ENCODE measurements around the gene ENDOD1. TPM values are rescaled to one million over a fixed set of nuclear protein-coding genes. Genes with fewer than 3 reads are reported as not detected.

The ENDOD1 gene
- total and polyA plus RNA-seq, 5 donors from 2014 or later, result 9.1 to 14.6 (median 11.0) TPM

DNA sequence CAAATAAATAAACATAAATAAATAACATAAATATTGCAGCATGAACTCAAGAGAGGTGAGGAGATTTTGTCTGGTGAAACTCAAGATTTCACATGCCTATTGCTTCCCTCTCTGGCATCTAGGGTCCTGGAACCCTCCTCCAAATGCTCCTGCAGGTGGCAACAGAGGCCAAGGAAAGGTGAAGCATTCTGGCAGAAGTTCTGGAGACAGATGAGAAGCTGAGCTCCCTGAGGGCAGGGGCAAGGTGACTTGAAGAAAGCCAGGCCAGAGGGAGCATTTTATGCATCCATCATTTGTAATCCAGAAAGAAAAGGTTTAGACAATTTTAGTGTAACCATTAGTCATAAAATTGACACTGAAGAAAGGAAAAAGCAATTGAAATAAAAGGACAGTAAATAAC, 64.9 kb downstream of the ENDOD1 start:
- H3K27ac Mint-ChIP-seq, result peak overlapping the region; percentile 68 to 98 (median 91)
- peaks cover 38 to 73% (median 51%) of the 10 kb centered on the region in 4 donors for H3K4me1 Mint-ChIP-seq

DNA sequence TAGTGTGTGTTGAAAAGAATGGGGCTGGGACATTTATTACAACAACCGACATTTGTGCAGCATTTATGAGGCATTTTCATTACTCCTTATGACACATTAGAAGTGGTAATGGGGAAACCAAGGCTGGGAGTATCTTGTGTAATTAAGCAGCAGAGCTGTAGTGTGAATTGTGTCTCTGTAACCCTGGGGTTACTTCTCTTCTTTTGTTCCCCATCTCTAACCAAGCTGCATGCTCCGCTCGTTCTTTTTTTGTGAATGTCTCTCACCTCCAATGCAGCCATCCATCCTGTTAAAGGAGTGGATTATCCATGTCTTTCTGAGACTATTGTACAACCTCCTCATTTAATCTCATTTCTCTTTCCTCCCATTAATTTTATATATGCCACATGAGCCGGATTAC, 65.7 kb downstream of the ENDOD1 start:
- H3K9me3 ChIP-seq (ENCODE audit: control insufficient read depth in 2 of 2, low read length in 2 of 2), result no peaks in the 10 kb centered on the region
- H3K27me3 ChIP-seq (ENCODE audit: control insufficient read depth, insufficient read depth, low read length), result no peaks in the 10 kb centered on the region
- Mint-ChIP-seq H3K4me3 (peak overlapping the region in 2 of 4 donors; percentile 4 to 6), H3K36me3 (peaks cover 13% of the 10 kb centered on the region), H3K27ac (peak overlapping the region in 1 of 3 donors; percentile 31), H3K9me3 (no peaks in the 10 kb centered on the region), H3K27me3 (no peaks in the 10 kb centered on the region), H3K4me1 (peaks cover 38 to 76% (median 51%) of the 10 kb centered on the region in 4 donors)
- no peaks in the 10 kb centered on the region for H3K36me3 ChIP-seq (ENCODE audit: control insufficient read depth, insufficient read depth, low read length)
- DNase-seq (no peak), ATAC-seq (ENCODE audit: low read depth in 2 of 2) (no peak)
- peaks cover 47% of the 10 kb centered on the region for H3K4me1 ChIP-seq (ENCODE audit: control insufficient read depth, insufficient read depth, low read length, poor library complexity, severe bottlenecking)
- H3K27ac ChIP-seq (ENCODE audit: insufficient read depth, low read length, poor library complexity, severe bottlenecking), result no peak overlapping the region
- no peak overlapping the region for H3K4me3 ChIP-seq (ENCODE audit: low read depth, low read length)

More for the DNA sequence above, 64.9 kb downstream of the ENDOD1 start:
- Histone ChIP-seq H3K27me3 (ENCODE audit: control insufficient read depth, insufficient read depth, low read length) (no peaks in the 10 kb centered on the region), H3K9me3 (ENCODE audit: control insufficient read depth in 2 of 2, low read length in 2 of 2) (no peaks in the 10 kb centered on the region), H3K36me3 (ENCODE audit: control insufficient read depth, insufficient read depth, low read length) (no peaks in the 10 kb centered on the region), H3K4me3 (ENCODE audit: low read depth, low read length) (no peak overlapping the region), H3K4me1 (ENCODE audit: control insufficient read depth, insufficient read depth, low read length, poor library complexity, severe bottlenecking) (peaks cover 49% of the 10 kb centered on the region), H3K27ac (ENCODE audit: insufficient read depth, low read length, poor library complexity, severe bottlenecking) (peak overlapping the region; percentile 86)
- ATAC-seq (ENCODE audit: low read depth in 2 of 2) (no peak), DNase-seq (peak; percentile 35 to 79 (median 67))
- peak overlapping the region in 3 of 4 donors; percentile 30 to 96 (median 31) for H3K4me3 Mint-ChIP-seq
- no peaks in the 10 kb centered on the region for H3K9me3 Mint-ChIP-seq
- H3K36me3 Mint-ChIP-seq, result peaks cover 8% of the 10 kb centered on the region
- no peaks in the 10 kb centered on the region for H3K27me3 Mint-ChIP-seq

DNA sequence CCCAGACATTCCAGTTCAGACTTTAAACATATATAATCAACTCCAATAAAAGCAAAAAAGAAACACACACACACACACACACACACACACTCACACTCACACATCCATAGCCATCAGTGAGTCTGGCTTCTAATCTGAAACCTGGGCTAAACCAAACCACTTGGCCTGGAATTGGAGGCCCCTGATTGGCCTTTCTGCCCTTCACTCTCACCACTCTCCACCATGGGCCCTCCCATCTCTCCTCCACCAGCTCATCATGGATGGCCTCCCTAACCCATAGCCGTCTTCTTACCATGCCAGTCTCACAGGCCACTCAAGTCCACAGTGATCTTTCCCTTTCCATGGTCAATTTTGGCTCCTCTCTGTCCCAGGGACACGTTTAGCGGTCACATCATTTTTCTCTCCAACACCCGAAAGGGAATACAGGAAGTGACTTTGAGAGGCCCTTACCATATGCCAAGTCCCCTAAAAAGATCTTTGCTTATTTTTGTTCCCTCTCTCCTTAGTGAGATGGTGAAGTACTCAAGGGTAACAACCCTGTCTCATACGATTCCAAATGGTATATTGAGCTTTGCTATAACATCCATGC, 66.6 kb downstream of the ENDOD1 start:
- Mint-ChIP-seq H3K36me3 (peaks cover 13% of the 10 kb centered on the region), H3K27me3 (no peaks in the 10 kb centered on the region), H3K27ac (peak overlapping the region; percentile 20 to 80 (median 44)), H3K4me1 (peaks cover 38 to 80% (median 51%) of the 10 kb centered on the region in 4 donors), H3K4me3 (peak overlapping the region in 3 of 4 donors; percentile 20 to 76 (median 34)), H3K9me3 (no peaks in the 10 kb centered on the region)
- H3K4me3 ChIP-seq (ENCODE audit: low read depth, low read length), result no peak overlapping the region
- no peak overlapping the region for H3K27ac ChIP-seq (ENCODE audit: insufficient read depth, low read length, poor library complexity, severe bottlenecking)
- H3K27me3 ChIP-seq (ENCODE audit: control insufficient read depth, insufficient read depth, low read length), result no peaks in the 10 kb centered on the region
- DNase-seq (no peak), ATAC-seq (ENCODE audit: low read depth in 2 of 2) (no peak)
- H3K9me3 ChIP-seq (ENCODE audit: control insufficient read depth in 2 of 2, low read length in 2 of 2), result no peaks in the 10 kb centered on the region
- H3K36me3 ChIP-seq (ENCODE audit: control insufficient read depth, insufficient read depth, low read length), result no peaks in the 10 kb centered on the region
- H3K4me1 ChIP-seq (ENCODE audit: control insufficient read depth, insufficient read depth, low read length, poor library complexity, severe bottlenecking), result peaks cover 39% of the 10 kb centered on the region

DNA sequence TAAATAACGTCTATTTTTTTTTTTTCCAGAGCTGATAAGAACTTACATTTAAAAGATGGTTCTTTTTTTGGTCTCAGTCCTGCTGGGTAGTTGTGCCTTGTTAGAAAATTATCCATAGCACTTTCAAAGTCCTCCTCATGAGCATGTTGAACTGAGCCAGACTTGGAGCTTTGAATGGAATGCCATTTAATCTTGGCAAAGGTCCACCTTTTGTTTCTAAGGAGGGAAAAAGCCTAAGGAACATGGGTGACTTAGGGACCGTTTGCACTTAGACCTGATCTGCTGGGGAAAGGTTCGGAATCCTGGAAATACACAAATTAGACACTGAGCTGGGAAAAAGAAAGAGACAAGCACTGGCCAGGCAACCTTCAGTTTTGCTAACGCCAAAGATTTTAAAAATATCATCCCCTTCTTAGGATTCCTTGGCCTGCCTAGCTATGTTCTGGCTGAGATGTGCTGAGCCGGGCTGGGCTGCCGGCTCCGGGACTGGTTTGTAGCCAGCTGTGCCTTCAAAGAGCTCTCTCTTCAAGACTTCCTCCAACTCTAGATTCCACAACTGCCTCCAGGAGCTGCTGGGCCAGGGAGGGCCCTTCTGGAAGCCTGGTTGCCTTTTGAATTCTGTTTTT, 67.4 kb downstream of the ENDOD1 start:
- peak overlapping the region; percentile 31 to 75 (median 52) for H3K27ac Mint-ChIP-seq
- no peak overlapping the region for H3K27ac ChIP-seq (ENCODE audit: insufficient read depth, low read length, poor library complexity, severe bottlenecking)
- no peak overlapping the region for H3K4me3 ChIP-seq (ENCODE audit: low read depth, low read length)
- no peaks in the 10 kb centered on the region for H3K9me3 Mint-ChIP-seq
- DNase-seq, result no peak
- H3K4me1 ChIP-seq (ENCODE audit: control insufficient read depth, insufficient read depth, low read length, poor library complexity, severe bottlenecking), result peaks cover 32% of the 10 kb centered on the region
- H3K4me1 Mint-ChIP-seq, result peaks cover 31 to 80% (median 45%) of the 10 kb centered on the region in 4 donors
- H3K27me3 ChIP-seq (ENCODE audit: control insufficient read depth, insufficient read depth, low read length), result no peaks in the 10 kb centered on the region
- H3K4me3 Mint-ChIP-seq, result peak overlapping the region in 1 of 4 donors; percentile 20
- peaks cover 13% of the 10 kb centered on the region for H3K36me3 Mint-ChIP-seq
- no peaks in the 10 kb centered on the region for H3K9me3 ChIP-seq (ENCODE audit: control insufficient read depth in 2 of 2, low read length in 2 of 2)
- H3K27me3 Mint-ChIP-seq, result no peaks in the 10 kb centered on the region
- no peaks in the 10 kb centered on the region for H3K36me3 ChIP-seq (ENCODE audit: control insufficient read depth, insufficient read depth, low read length)
- no peak for ATAC-seq (ENCODE audit: low read depth in 2 of 2)

- peak overlapping the region; percentile 22 to 39 (median 31) for H3K27ac Mint-ChIP-seq
- peak in 1 of 2 donors; percentile 23 for ATAC-seq (ENCODE audit: low read depth in 2 of 2)
- Histone ChIP-seq H3K4me3 (ENCODE audit: low read depth, low read length) (no peak overlapping the region), H3K27me3 (ENCODE audit: control insufficient read depth, insufficient read depth, low read length) (no peaks in the 10 kb centered on the region), H3K27ac (ENCODE audit: insufficient read depth, low read length, poor library complexity, severe bottlenecking) (no peak overlapping the region), H3K36me3 (ENCODE audit: control insufficient read depth, insufficient read depth, low read length) (no peaks in the 10 kb centered on the region), H3K4me1 (ENCODE audit: control insufficient read depth, insufficient read depth, low read length, poor library complexity, severe bottlenecking) (peaks cover 25% of the 10 kb centered on the region), H3K9me3 (ENCODE audit: control insufficient read depth in 2 of 2, low read length in 2 of 2) (no peaks in the 10 kb centered on the region)
- peak in 1 of 3 donors; percentile 49 for DNase-seq
- no peaks in the 10 kb centered on the region for H3K27me3 Mint-ChIP-seq
- peaks cover 13% of the 10 kb centered on the region for H3K36me3 Mint-ChIP-seq
- H3K9me3 Mint-ChIP-seq, result no peaks in the 10 kb centered on the region
- H3K4me1 Mint-ChIP-seq, result peaks cover 30 to 77% (median 42%) of the 10 kb centered on the region in 4 donors
- H3K4me3 Mint-ChIP-seq, result peak overlapping the region in 1 of 4 donors; percentile 5
Observed at GRCh38 chr11:95157824-95158223, 68.2 kb downstream of the ENDOD1 start.

DNA sequence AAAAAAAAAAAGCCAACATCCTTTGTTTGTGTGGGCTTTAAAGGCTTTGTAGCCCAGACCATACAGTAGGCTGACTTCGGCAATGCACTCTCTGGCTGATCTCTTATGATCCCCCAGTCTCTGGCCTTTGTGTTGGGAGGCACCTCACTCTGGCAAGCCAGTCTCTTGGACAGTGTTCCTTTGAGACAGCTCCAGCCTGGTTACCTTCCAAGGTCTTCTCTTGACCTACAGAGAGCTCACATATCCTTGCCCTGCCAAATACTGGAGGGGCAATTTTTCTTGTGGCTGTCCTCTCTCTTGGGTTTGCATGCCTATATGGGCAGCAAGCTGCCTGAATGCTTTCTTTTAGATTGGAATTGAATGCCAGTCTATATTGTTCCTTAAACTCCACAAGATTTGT, 71.6 kb downstream of the ENDOD1 start:
- peaks cover 23 to 68% (median 35%) of the 10 kb centered on the region in 4 donors for H3K4me1 Mint-ChIP-seq
- H3K9me3 Mint-ChIP-seq, result no peaks in the 10 kb centered on the region
- H3K27me3 Mint-ChIP-seq, result no peaks in the 10 kb centered on the region
- H3K27me3 ChIP-seq (ENCODE audit: control insufficient read depth, insufficient read depth, low read length), result no peaks in the 10 kb centered on the region
- H3K27ac Mint-ChIP-seq, result peak overlapping the region in 2 of 3 donors; percentile 9 to 27
- H3K27ac ChIP-seq (ENCODE audit: insufficient read depth, low read length, poor library complexity, severe bottlenecking), result no peak overlapping the region
- DNase-seq, result no peak
- no peak overlapping the region for H3K4me3 Mint-ChIP-seq
- no peaks in the 10 kb centered on the region for H3K36me3 ChIP-seq (ENCODE audit: control insufficient read depth, insufficient read depth, low read length)
- H3K4me3 ChIP-seq (ENCODE audit: low read depth, low read length), result no peak overlapping the region
- no peak for ATAC-seq (ENCODE audit: low read depth in 2 of 2)
- H3K9me3 ChIP-seq (ENCODE audit: control insufficient read depth in 2 of 2, low read length in 2 of 2), result no peaks in the 10 kb centered on the region
- peaks cover 16% of the 10 kb centered on the region for H3K4me1 ChIP-seq (ENCODE audit: control insufficient read depth, insufficient read depth, low read length, poor library complexity, severe bottlenecking)
- H3K36me3 Mint-ChIP-seq, result peaks cover 12% of the 10 kb centered on the region

GRCh38 chr11:95163106-95163505, 73.5 kb downstream of the ENDOD1 start:
- no peaks in the 10 kb centered on the region for H3K27me3 ChIP-seq (ENCODE audit: control insufficient read depth, insufficient read depth, low read length)
- ATAC-seq (ENCODE audit: low read depth in 2 of 2) (no peak), DNase-seq (no peak)
- Mint-ChIP-seq H3K4me3 (peak overlapping the region in 1 of 4 donors; percentile 16), H3K4me1 (peaks cover 11 to 49% (median 26%) of the 10 kb centered on the region in 4 donors), H3K27me3 (no peaks in the 10 kb centered on the region), H3K27ac (peak overlapping the region; percentile 79 to 82 (median 82)), H3K36me3 (peaks cover 7% of the 10 kb centered on the region), H3K9me3 (no peaks in the 10 kb centered on the region)
- H3K4me3 ChIP-seq (ENCODE audit: low read depth, low read length), result peak overlapping the region; percentile 10
- no peaks in the 10 kb centered on the region for H3K9me3 ChIP-seq (ENCODE audit: control insufficient read depth in 2 of 2, low read length in 2 of 2)
- peaks cover 3% of the 10 kb centered on the region for H3K36me3 ChIP-seq (ENCODE audit: control insufficient read depth, insufficient read depth, low read length)
- peaks cover 11% of the 10 kb centered on the region for H3K4me1 ChIP-seq (ENCODE audit: control insufficient read depth, insufficient read depth, low read length, poor library complexity, severe bottlenecking)
- no peak overlapping the region for H3K27ac ChIP-seq (ENCODE audit: insufficient read depth, low read length, poor library complexity, severe bottlenecking)

Measured in CD4-positive, CD25-positive, alpha-beta regulatory T cell (primary cell).